Activated CD4-positive, alpha-beta T cell treated with anti-CD3 and anti-CD28 coated beads, Interleukin-2, amount 50 U/mL, for 16 hours (primary cell): ENCODE data around the gene CACNA1C.
"Not testable (repeated sequence)": the region's sequence is repeated elsewhere in the genome, so short reads cannot be mapped to it uniquely, and the experiment has no call there.

Source experiments
- DNase-seq: peaks from one replicate; pipeline ENCODE4 v3.0.0-alpha.2; 2020

Gene CACNA1C

GRCh38 chr12:2076728-2077127, 23.9 kb downstream of the CACNA1C start:
- DNase-seq = no peak

- DNase-seq = no peak
These were observed 27.8 kb downstream of the CACNA1C start for GRCh38 chr12:2080604-2081003.

GRCh38 chr12:2082321-2082720, 29.5 kb downstream of the CACNA1C start:
- DNase-seq = no peak

- no peak for DNase-seq
These were observed 30.2 kb downstream of the CACNA1C start for GRCh38 chr12:2083008-2083407.

- DNase-seq = no peak
These were observed 30.8 kb downstream of the CACNA1C start for GRCh38 chr12:2083561-2083960.

- no peak for DNase-seq
These were observed 31.9 kb downstream of the CACNA1C start for GRCh38 chr12:2084553-2085296.

- DNase-seq = no peak
These were observed 39.6 kb downstream of the CACNA1C start for GRCh38 chr12:2092354-2092753.

- no peak for DNase-seq
These were observed 40.1 kb downstream of the CACNA1C start for GRCh38 chr12:2092890-2093289.

GRCh38 chr12:2094597-2094996, 41.8 kb downstream of the CACNA1C start:
- DNase-seq = no peak

- no peak for DNase-seq
These were observed 43.1 kb downstream of the CACNA1C start for GRCh38 chr12:2095878-2096277.

GRCh38 chr12:2097617-2098016, 44.8 kb downstream of the CACNA1C start:
- no peak for DNase-seq

- DNase-seq = no peak
These were observed 46.1 kb downstream of the CACNA1C start for GRCh38 chr12:2098852-2099251.

GRCh38 chr12:2099595-2099994, 46.8 kb downstream of the CACNA1C start:
- DNase-seq = no peak

GRCh38 chr12:2101359-2101758, 48.6 kb downstream of the CACNA1C start:
- DNase-seq = no peak

GRCh38 chr12:2101771-2102170, 49.0 kb downstream of the CACNA1C start:
- no peak for DNase-seq

GRCh38 chr12:2102736-2103135, 49.9 kb downstream of the CACNA1C start:
- DNase-seq = not testable (repeated sequence)

GRCh38 chr12:2105387-2105786, 52.6 kb downstream of the CACNA1C start:
- not testable (repeated sequence) for DNase-seq

GRCh38 chr12:2108166-2108565, 55.4 kb downstream of the CACNA1C start:
- no peak for DNase-seq

- DNase-seq = no peak
These were observed 56.3 kb downstream of the CACNA1C start for GRCh38 chr12:2108975-2109671.

- DNase-seq = no peak
These were observed 57.3 kb downstream of the CACNA1C start for GRCh38 chr12:2110127-2110526.

GRCh38 chr12:2110849-2111566, 58.2 kb downstream of the CACNA1C start:
- no peak for DNase-seq

- DNase-seq = no peak
These were observed 59.0 kb downstream of the CACNA1C start for GRCh38 chr12:2111826-2112225.

GRCh38 chr12:2112401-2112800, 59.6 kb downstream of the CACNA1C start:
- DNase-seq = no peak
